SK-N-SH (cell line): Measurements from ENCODE around the gene HK1. TPM values are rescaled to one million over a fixed set of nuclear protein-coding genes. Genes with fewer than 3 reads are reported as not detected.

ENCODE experiments used
- CTCF ChIA-PET: fragments of 300-600, 350-600 bp; formaldehyde crosslinking; extraction: SDS; loops from one replicate; lab custom pipeline; 2021; lab: Yijun Ruan, JAX
- POLR2A ChIA-PET: fragments of 350-600 bp; sonication (Branson Sonifier 250); formaldehyde crosslinking; extraction: SDS; loops from one replicate; lab custom pipeline; 2020; ENCODE audit warnings: antibody characterized with exemption, inconsistent platforms; lab: Yijun Ruan, JAX
- DNase-seq: peaks from one replicate; pipeline ENCODE4 v3.0.0; 2012
- H2AFZ ChIP-seq: fragments of 200-600 bp; sonication (generic); 2 replicates; pipeline ENCODE4 v1.8.1; 2016; ENCODE audit warnings: antibody characterized with exemption, mild to moderate bottlenecking, low read depth
- H3F3A ChIP-seq: fragments of 200-600 bp; sonication (generic); replicated peaks from 2 replicates; pipeline ENCODE3; 2016; ENCODE audit warnings: antibody characterized with exemption, mild to moderate bottlenecking; ENCODE audit not compliant: insufficient read depth
- H3K27ac ChIP-seq, 2 experiments: fragments of 200-500 bp in 1 of 2; fragments of 200-600 bp in 1 of 2; sonication (Bioruptor generic) in 1 of 2; sonication (generic), shearing (Covaris generic) in 1 of 2; 2 replicates each; pipeline versions ENCODE4 v1.5.1 to v1.6.1; 2014 to 2016; ENCODE audit warnings: low read depth in 2 of 2, inconsistent platforms in 1 of 2, low read length in 1 of 2, mild to moderate bottlenecking in 1 of 2, mixed read lengths in 1 of 2
- H3K27me3 ChIP-seq: fragments of 200-600 bp; sonication (generic), shearing (Covaris generic); 2 replicates; pipeline ENCODE4 v1.6.1; 2016; ENCODE audit warnings: mixed run types; ENCODE audit not compliant: insufficient read depth
- H3K36me3 ChIP-seq, 2 experiments: fragments of 200-500 bp in 1 of 2; fragments of 200-600 bp in 1 of 2; sonication (Bioruptor generic) in 1 of 2; sonication (generic) in 1 of 2; replicated peaks in 1 of 2; 2 replicates each; pipeline versions ENCODE3 to v1.5.1; 2014 to 2016; ENCODE audit warnings: low read length in 1 of 2, mild to moderate bottlenecking in 1 of 2; ENCODE audit not compliant: insufficient read depth in 2 of 2, control insufficient read depth in 1 of 2
- H3K4me1 ChIP-seq, 2 experiments: fragments of 200-500 bp in 1 of 2; fragments of 200-600 bp in 1 of 2; sonication (Bioruptor generic) in 1 of 2; sonication (generic), shearing (Covaris generic) in 1 of 2; 2 replicates each; pipeline versions ENCODE4 v1.5.1 to v1.6.1; 2014 to 2016; ENCODE audit warnings: low read depth in 1 of 2, low read length in 1 of 2, mixed run types in 1 of 2; ENCODE audit not compliant: insufficient read depth in 2 of 2, control insufficient read depth in 1 of 2
- H3K4me2 ChIP-seq: fragments of 200-600 bp; sonication (generic), shearing (Covaris generic); 2 replicates; pipeline ENCODE4 v1.6.1; 2017; ENCODE audit warnings: mixed run types
- H3K4me3 ChIP-seq, 2 experiments: fragments of 200-500 bp in 1 of 2; fragments of 200-600 bp in 1 of 2; sonication (Bioruptor generic) in 1 of 2; sonication (generic), shearing (Covaris generic) in 1 of 2; 2 replicates each; pipeline versions ENCODE4 v1.5.1 to v1.8.1; 2014 to 2016; ENCODE audit warnings: low read depth in 2 of 2, inconsistent platforms in 1 of 2, low read length in 1 of 2, mild to moderate bottlenecking in 1 of 2, mixed read lengths in 1 of 2, moderate library complexity in 1 of 2
- H3K79me2 ChIP-seq: fragments of 200-600 bp; sonication (generic); 2 replicates; pipeline ENCODE4 v1.8.1; 2017; ENCODE audit warnings: mild to moderate bottlenecking; ENCODE audit not compliant: insufficient read depth
- H3K9ac ChIP-seq: fragments of 200-600 bp; sonication (generic); 2 replicates; pipeline ENCODE4 v1.6.1; 2017; ENCODE audit warnings: mixed run types
- H3K9me2 ChIP-seq: fragments of 200-600 bp; sonication (generic); 2 replicates; pipeline ENCODE4 v1.6.1; 2017; ENCODE audit warnings: mixed run types
- H3K9me3 ChIP-seq: fragments of 200-600 bp; sonication (generic); 2 replicates; pipeline ENCODE4 v1.6.1; 2017; ENCODE audit warnings: mixed run types, mild to moderate bottlenecking, moderate library complexity
- H4K20me1 ChIP-seq: fragments of 200-600 bp; sonication (generic); 2 replicates; pipeline ENCODE4 v1.6.1; 2017; ENCODE audit warnings: mild to moderate bottlenecking, mixed run types; ENCODE audit not compliant: insufficient read depth
- CTCF ChIP-seq: fragments of 200-600 bp; sonication (generic); IDR thresholded peaks from 2 replicates; pipeline ENCODE4 v1.6.1; 2017; ENCODE audit warnings: antibody characterized with exemption, mild to moderate bottlenecking, moderate library complexity
- EP300 ChIP-seq, 2 experiments: IDR thresholded peaks; 2 replicates each; pipeline versions ENCODE4 v1.4.0 to v1.6.1; 2012; ENCODE audit warnings: borderline replicate concordance in 1 of 2, low read depth in 1 of 2, low read length in 1 of 2
- GABPA ChIP-seq: IDR thresholded peaks from 2 replicates; pipeline ENCODE4 v1.4.0; 2012; ENCODE audit warnings: low read depth, mild to moderate bottlenecking
- GATA2 ChIP-seq: sonication (generic); formaldehyde crosslinking; IDR thresholded peaks from 2 replicates; pipeline ENCODE4 v1.5.0; 2020; ENCODE audit warnings: mild to moderate bottlenecking, missing genetic modification reagents
- IRF3 ChIP-seq: fragments of 150-350 bp; IDR thresholded peaks from 2 replicates; pipeline ENCODE4 v1.6.1; 2016; ENCODE audit warnings: mild to moderate bottlenecking, low read depth, low read length
- JUND ChIP-seq: IDR thresholded peaks from 2 replicates; pipeline ENCODE4 v1.4.0; 2012
- MXI1 ChIP-seq: IDR thresholded peaks from 2 replicates; pipeline ENCODE4 v1.6.1; 2012; ENCODE audit warnings: mild to moderate bottlenecking, low read depth, low read length, improper control_type of control experiment
- REST ChIP-seq: IDR thresholded peaks from 2 replicates; pipeline ENCODE4 v1.6.1; 2012; ENCODE audit warnings: mild to moderate bottlenecking, low read depth, low read length, moderate library complexity
- SIN3A ChIP-seq: IDR thresholded peaks from 2 replicates; pipeline ENCODE4 v1.6.1; 2012; ENCODE audit warnings: low read depth, mild to moderate bottlenecking, low read length, moderate library complexity, borderline replicate concordance
- TCF12 ChIP-seq: IDR thresholded peaks from 2 replicates; pipeline ENCODE4 v1.4.0; 2012
- TEAD4 ChIP-seq: IDR thresholded peaks from 2 replicates; pipeline ENCODE4 v1.4.0; 2012; ENCODE audit warnings: mild to moderate bottlenecking, borderline replicate concordance; ENCODE audit not compliant: insufficient read depth
- USF2 ChIP-seq: fragments of 150-350 bp; IDR thresholded peaks from 2 replicates; pipeline ENCODE4 v1.6.1; 2017; ENCODE audit warnings: antibody characterized with exemption, low read length, low read depth, borderline replicate concordance
- YY1 ChIP-seq: IDR thresholded peaks from 2 replicates; pipeline ENCODE4 v1.4.0; 2012; ENCODE audit warnings: low read depth, mild to moderate bottlenecking
- ZBTB33 ChIP-seq: IDR thresholded peaks from 2 replicates; pipeline ENCODE4 v1.4.0; 2012; ENCODE audit warnings: low read depth, borderline replicate concordance
- WGBS: methylation state at CpG from one replicate; pipeline ENCODE4 v1.1.6; 2017; ENCODE audit warnings: low lambda C conversion rate; 5-methylcytosine and 5-hydroxymethylcytosine counted together
- polyA plus RNA-seq, 3 experiments: library from polyadenylated mRNA; depleted of rRNA; stranded (reverse); fragments of >200 nt; gene quantifications; 2 replicates each; pipeline ENCODE4 v1.2.3, GENCODE V29; 2012

HK1 gene
- polyA plus RNA-seq, 1 of the 3 experiments (the other 2 are of a cell fraction), result 38.7 TPM

- TF ChIP-seq EP300 (IDR thresholded peaks at IDR 0.05; ENCODE audit: borderline replicate concordance in 1 of 2, low read depth in 1 of 2, low read length in 1 of 2), result no peak
- no peak for TF ChIP-seq IRF3
- TF ChIP-seq JUND, result no peak
- TF ChIP-seq MXI1, result no peak
- no peak for TF ChIP-seq USF2
- no peak for TF ChIP-seq ZBTB33
- no peak for TF ChIP-seq GATA2
- no peak for TF ChIP-seq CTCF
- TF ChIP-seq YY1, result no peak
- TF ChIP-seq GABPA, result no peak
- no peak for TF ChIP-seq SIN3A
- TF ChIP-seq TCF12, result no peak
- TF ChIP-seq REST, result no peak
- no peak for TF ChIP-seq TEAD4
- H3K36me3 ChIP-seq, result no peaks in the 10 kb centered on the region
- H4K20me1 ChIP-seq, result no peaks in the 10 kb centered on the region
- DNase-seq, result no peak
- H3K79me2 ChIP-seq, result no peaks in the 10 kb centered on the region
- H2AFZ ChIP-seq, result no peak overlapping the region
- ChIA-PET POLR2A (no interaction called here), CTCF (interaction anchor here (1.1 to 4.9 kb wide), 7 partner anchors 9 to 220 kb away, joined by 3 to 22 read pairs (median 3); no protein-coding TSS in a partner anchor)
- H3K4me1 ChIP-seq, result no peaks in the 10 kb centered on the region
- no peak overlapping the region for H3K4me2 ChIP-seq
- H3K27ac ChIP-seq, result no peak overlapping the region
- H3K9me3 ChIP-seq, result no peaks in the 10 kb centered on the region
- no peaks in the 10 kb centered on the region; the same call in 1 of the 2 replicates for H3K27me3 ChIP-seq
- WGBS, result 85% methylated on average over 16 of the region's 18 CpGs
- H3K9ac ChIP-seq, result no peak overlapping the region
- H3K4me3 ChIP-seq, result no peak overlapping the region
- H3F3A ChIP-seq, result no peaks in the 10 kb centered on the region
- H3K9me2 ChIP-seq, result no peaks in the 10 kb centered on the region
These were observed 140.9 kb downstream of the HK1 start for GRCh38 chr10:69419096-69419743.
